ENCODE results near the gene DCUN1D1.

The DCUN1D1 gene

GRCh38 chr3:182891364-182891763 lies 89.0 kb downstream of the DCUN1D1 start:
- H3K4me3 ChIP-seq (ENCODE audit: control insufficient read depth, low read depth, low read length), result no peak overlapping the region
- TF ChIP-seq, protein P1, sequence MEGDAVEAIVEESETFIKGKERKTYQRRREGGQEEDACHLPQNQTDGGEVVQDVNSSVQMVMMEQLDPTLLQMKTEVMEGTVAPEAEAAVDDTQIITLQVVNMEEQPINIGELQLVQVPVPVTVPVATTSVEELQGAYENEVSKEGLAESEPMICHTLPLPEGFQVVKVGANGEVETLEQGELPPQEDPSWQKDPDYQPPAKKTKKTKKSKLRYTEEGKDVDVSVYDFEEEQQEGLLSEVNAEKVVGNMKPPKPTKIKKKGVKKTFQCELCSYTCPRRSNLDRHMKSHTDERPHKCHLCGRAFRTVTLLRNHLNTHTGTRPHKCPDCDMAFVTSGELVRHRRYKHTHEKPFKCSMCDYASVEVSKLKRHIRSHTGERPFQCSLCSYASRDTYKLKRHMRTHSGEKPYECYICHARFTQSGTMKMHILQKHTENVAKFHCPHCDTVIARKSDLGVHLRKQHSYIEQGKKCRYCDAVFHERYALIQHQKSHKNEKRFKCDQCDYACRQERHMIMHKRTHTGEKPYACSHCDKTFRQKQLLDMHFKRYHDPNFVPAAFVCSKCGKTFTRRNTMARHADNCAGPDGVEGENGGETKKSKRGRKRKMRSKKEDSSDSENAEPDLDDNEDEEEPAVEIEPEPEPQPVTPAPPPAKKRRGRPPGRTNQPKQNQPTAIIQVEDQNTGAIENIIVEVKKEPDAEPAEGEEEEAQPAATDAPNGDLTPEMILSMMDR (conservative IDR thresholded peaks at IDR 0.05; ENCODE audit: control insufficient read depth, insufficient read depth, low read depth, low read length), result no peak
- DNase-seq (ENCODE audit: low read depth), result no peak

DNA sequence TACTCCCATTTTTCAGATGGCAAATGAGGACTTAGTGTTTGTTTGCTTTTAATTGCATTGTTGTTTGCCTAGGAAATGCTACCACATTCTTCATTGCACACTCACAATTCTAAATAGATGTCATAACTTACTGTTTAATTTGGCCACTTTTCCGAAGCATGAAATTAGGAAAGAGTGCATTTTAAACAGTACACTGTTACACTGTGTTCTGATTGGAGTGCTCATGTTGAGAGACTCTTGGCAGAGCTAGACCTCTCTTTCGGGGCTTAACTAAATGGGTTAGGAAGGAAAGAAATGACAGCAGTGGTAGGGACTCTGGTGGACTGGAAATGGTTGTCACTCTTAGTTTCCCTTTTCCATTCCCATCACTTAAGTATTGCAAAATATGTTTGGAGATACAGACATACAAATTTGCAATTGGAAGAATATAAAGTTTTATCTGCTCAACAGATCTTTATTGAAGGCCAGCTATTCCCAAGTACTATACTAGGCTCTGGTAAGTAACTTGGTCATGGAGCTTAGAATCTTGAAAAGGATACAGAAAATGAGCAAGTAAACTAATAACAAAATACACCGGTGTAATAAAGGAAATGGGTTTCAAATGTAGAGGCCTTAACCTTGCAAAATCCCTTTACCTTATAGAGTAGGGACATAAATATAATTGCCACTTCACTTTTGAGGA lies 90.2 kb downstream of the DCUN1D1 start:
- peak; percentile 9 for DNase-seq (ENCODE audit: low read depth)
- H3K4me3 ChIP-seq (ENCODE audit: control insufficient read depth, low read depth, low read length), result no peak overlapping the region
- TF ChIP-seq, protein P1 (conservative IDR thresholded peaks at IDR 0.05; ENCODE audit: control insufficient read depth, insufficient read depth, low read depth, low read length), result no peak

Data from fibroblast of mammary gland (primary cell).